H1 (cell line): ENCODE data around the gene ARHGEF7. TPM values are rescaled to one million over a fixed set of nuclear protein-coding genes. Genes with fewer than 3 reads are reported as not detected.
"Not testable (repeated sequence)": the region's sequence is repeated elsewhere in the genome, so short reads cannot be mapped to it uniquely, and the experiment has no call there.

Experiments
- CTCF ChIA-PET: fragments of 300-600 bp; sonication (Branson Sonifier 250); formaldehyde crosslinking; loops from one replicate; lab custom pipeline; 2021; ENCODE audit not compliant: partially characterized antibody; lab: Charles Lee
- POLR2A ChIA-PET: fragments of 300-600 bp; sonication (Branson Sonifier 250); formaldehyde crosslinking; loops from one replicate; lab custom pipeline; 2021; ENCODE audit warnings: inconsistent platforms; ENCODE audit not compliant: partially characterized antibody; lab: Charles Lee
- DNase-seq, 2 experiments: peaks; one replicate each; pipeline versions ENCODE4 v3.0.0 to v3.0.0-alpha.2; 2010 to 2022; ENCODE audit warnings: low spot score in 2 of 2, low read depth in 1 of 2, mixed read lengths in 1 of 2
- FAIRE-seq: peaks from 2 replicates; lab custom pipeline; 2011; peaks lifted over from hg19 to GRCh38; lab: Jason Lieb, UNC
- H2AFZ ChIP-seq: 2 replicates; pipeline ENCODE4 v1.8.1; 2012; ENCODE audit warnings: low read length, inconsistent platforms
- H2AK5ac ChIP-seq: 2 replicates; pipeline ENCODE4 v1.6.1; 2013; ENCODE audit warnings: low read depth, low read length
- H2BK120ac ChIP-seq: replicated peaks from 2 replicates; pipeline ENCODE3; 2013; ENCODE audit warnings: low read depth, low read length, inconsistent platforms
- H2BK12ac ChIP-seq: 2 replicates; pipeline ENCODE4 v1.6.1; 2013; ENCODE audit warnings: low read depth, low read length
- H2BK15ac ChIP-seq: 2 replicates; pipeline ENCODE4 v1.6.1; 2013; ENCODE audit warnings: low read length
- H2BK20ac ChIP-seq: 2 replicates; pipeline ENCODE4 v1.6.1; 2013; ENCODE audit warnings: low read length
- H2BK5ac ChIP-seq: 2 replicates; pipeline ENCODE4 v1.6.1; 2013; ENCODE audit warnings: low read depth, low read length
- H3K14ac ChIP-seq: 2 replicates; pipeline ENCODE4 v1.6.1; 2013; ENCODE audit warnings: inconsistent platforms; ENCODE audit not compliant: insufficient read length
- H3K18ac ChIP-seq: 2 replicates; pipeline ENCODE4 v1.6.1; 2013; ENCODE audit warnings: low read length; ENCODE audit errors: extremely low read depth
- H3K23ac ChIP-seq: 2 replicates; pipeline ENCODE4 v1.6.1; 2013; ENCODE audit warnings: inconsistent platforms; ENCODE audit not compliant: insufficient read length
- H3K23me2 ChIP-seq: 2 replicates; pipeline ENCODE4 v1.6.1; 2013; ENCODE audit warnings: low read depth, low read length
- H3K27ac ChIP-seq: 2 replicates; pipeline ENCODE4 v1.6.1; 2011; ENCODE audit warnings: low read depth, low read length, inconsistent platforms
- H3K27me3 ChIP-seq, 4 experiments: replicated peaks in 1 of 4; 1 replicate in 1 of 4; 2 replicates in 3 of 4; pipeline versions ENCODE4 v1.6.1 to v1.8.1; 2011 to 2013; ENCODE audit warnings: low read length in 3 of 4, mild to moderate bottlenecking in 3 of 4, inconsistent platforms in 2 of 4, mixed read lengths in 2 of 4, moderate library complexity in 1 of 4; ENCODE audit not compliant: control insufficient read depth in 3 of 4, insufficient read depth in 3 of 4; ENCODE audit errors: extremely low read depth in 1 of 4
- H3K36me3 ChIP-seq, 4 experiments: 2 replicates each; pipeline versions ENCODE4 v1.6.1 to v1.8.1; 2011 to 2013; ENCODE audit warnings: mild to moderate bottlenecking in 4 of 4, low read length in 3 of 4, moderate library complexity in 2 of 4, control low read depth in 1 of 4, inconsistent platforms in 1 of 4; ENCODE audit not compliant: insufficient read depth in 4 of 4, control insufficient read depth in 2 of 4
- H3K4ac ChIP-seq: replicated peaks from 2 replicates; pipeline ENCODE3; 2013; ENCODE audit warnings: low read length, low read depth, mixed read lengths, inconsistent platforms; ENCODE audit not compliant: insufficient read length
- H3K4me1 ChIP-seq, 4 experiments: replicated peaks in 1 of 4; 1 replicate in 1 of 4; 2 replicates in 3 of 4; pipeline versions ENCODE4 v1.6.1 to v1.8.1; 2011 to 2013; ENCODE audit warnings: low read length in 3 of 4, inconsistent platforms in 2 of 4, mixed read lengths in 1 of 4; ENCODE audit not compliant: insufficient read depth in 4 of 4, control insufficient read depth in 3 of 4
- H3K4me2 ChIP-seq, 2 experiments: 2 replicates each; pipeline versions ENCODE4 v1.6.1 to v1.8.1; 2011 to 2013; ENCODE audit warnings: low read depth in 2 of 2, low read length in 2 of 2, control low read depth in 1 of 2, inconsistent platforms in 1 of 2, mild to moderate bottlenecking in 1 of 2; ENCODE audit not compliant: insufficient read depth in 1 of 2
- H3K4me3 ChIP-seq, 4 experiments: fragments of 200-600, 300-600 bp in 1 of 4; sonication (generic), shearing (Covaris generic), sonication (Bioruptor Twin) in 1 of 4; 2 replicates each; pipeline versions ENCODE4 v1.5.1 to v1.8.1; 2011 to 2016; ENCODE audit warnings: low read length in 4 of 4, low read depth in 3 of 4, control low read depth in 2 of 4, inconsistent platforms in 2 of 4, mild to moderate bottlenecking in 2 of 4, mixed read lengths in 1 of 4, moderate library complexity in 1 of 4; ENCODE audit not compliant: insufficient read depth in 2 of 4; ENCODE audit errors: extremely low read depth in 1 of 4
- H3K56ac ChIP-seq: replicated peaks from 2 replicates; pipeline ENCODE3; 2013; ENCODE audit warnings: low read depth, mild to moderate bottlenecking, mixed read lengths, low read length, inconsistent platforms; ENCODE audit not compliant: insufficient read length
- H3K79me1 ChIP-seq: 2 replicates; pipeline ENCODE4 v1.6.1; 2013; ENCODE audit warnings: low read depth, low read length, control low read depth
- H3K79me2 ChIP-seq, 2 experiments: 2 replicates each; pipeline versions ENCODE4 v1.6.1 to v1.8.1; 2012 to 2013; ENCODE audit warnings: low read length in 2 of 2, mild to moderate bottlenecking in 2 of 2, inconsistent platforms in 1 of 2; ENCODE audit not compliant: insufficient read depth in 2 of 2, control insufficient read depth in 1 of 2
- H3K9ac ChIP-seq, 4 experiments: replicated peaks in 1 of 4; 1 replicate in 1 of 4; 2 replicates in 3 of 4; pipeline versions ENCODE4 v1.6.1 to v1.8.1; 2011 to 2013; ENCODE audit warnings: low read depth in 3 of 4, low read length in 3 of 4, control low read depth in 2 of 4, mild to moderate bottlenecking in 2 of 4, moderate library complexity in 2 of 4, inconsistent platforms in 1 of 4; ENCODE audit errors: extremely low read depth in 1 of 4
- H3K9me3 ChIP-seq, 2 experiments: 2 replicates each; pipeline versions ENCODE4 v1.6.1 to v1.8.1; 2012 to 2013; ENCODE audit warnings: mild to moderate bottlenecking in 2 of 2, moderate library complexity in 2 of 2, control low read depth in 1 of 2, inconsistent platforms in 1 of 2, low read depth in 1 of 2, low read length in 1 of 2, mixed read lengths in 1 of 2; ENCODE audit not compliant: insufficient read depth in 2 of 2
- H4K20me1 ChIP-seq, 2 experiments: replicated peaks in 1 of 2; 2 replicates each; pipeline versions ENCODE3 to v1.8.1; 2011 to 2013; ENCODE audit warnings: inconsistent platforms in 2 of 2, low read length in 2 of 2, mild to moderate bottlenecking in 1 of 2; ENCODE audit not compliant: insufficient read depth in 2 of 2, control insufficient read depth in 1 of 2
- H4K5ac ChIP-seq: 2 replicates; pipeline ENCODE4 v1.6.1; 2013; ENCODE audit warnings: low read length, low read depth, mixed read lengths, inconsistent platforms; ENCODE audit not compliant: insufficient read length
- H4K8ac ChIP-seq: 2 replicates; pipeline ENCODE4 v1.8.0; 2013; ENCODE audit warnings: mild to moderate bottlenecking, moderate library complexity, low read length, inconsistent platforms; ENCODE audit not compliant: insufficient read depth; ENCODE audit errors: extremely low read depth
- H4K91ac ChIP-seq: replicated peaks from 2 replicates; pipeline ENCODE3; 2013; ENCODE audit warnings: low read length, mixed read lengths, inconsistent platforms; ENCODE audit not compliant: insufficient read length
- CTCF ChIP-seq, 3 experiments: IDR thresholded peaks; 1 replicate in 2 of 3; 2 replicates in 1 of 3; pipeline versions ENCODE4 v1.5.1 to v1.6.1; 2011; ENCODE audit warnings: low read length in 3 of 3, mild to moderate bottlenecking in 3 of 3, inconsistent platforms in 2 of 3, low read depth in 1 of 3, moderate library complexity in 1 of 3; ENCODE audit not compliant: insufficient read depth in 1 of 3; ENCODE audit errors: control extremely low read depth in 1 of 3
- RAD21 ChIP-seq, 2 experiments: IDR thresholded peaks in 1 of 2; conservative IDR thresholded peaks in 1 of 2; 2 replicates each; pipeline ENCODE4 v1.6.1; 2011; ENCODE audit warnings: low read depth in 2 of 2, low read length in 2 of 2, improper control_type of control experiment in 1 of 2, inconsistent platforms in 1 of 2, mild to moderate bottlenecking in 1 of 2, moderate library complexity in 1 of 2
- WGBS, 2 experiments: shearing (Covaris generic) in 1 of 2; methylation state at CpG; one replicate each; pipeline versions ENCODE4 v1.1.6 to v1.1.7; 2013 to 2015; ENCODE audit warnings: low lambda C conversion rate in 2 of 2, mixed read lengths in 2 of 2, inconsistent platforms in 1 of 2, low coverage in 1 of 2, missing lambda C conversion rate in 1 of 2; ENCODE audit not compliant: insufficient replicate concordance in 2 of 2, insufficient coverage in 1 of 2, insufficient read length in 1 of 2; ENCODE audit errors: extremely low coverage in 1 of 2, missing lambda C conversion rate in 1 of 2; 5-methylcytosine and 5-hydroxymethylcytosine counted together
- polyA plus RNA-seq, 7 experiments: library from polyadenylated mRNA; depleted of rRNA in 3 of 7; stranded (reverse) in 5 of 7; unstranded in 2 of 7; fragments of >200 nt in 5 of 7; fragments of 200-250 nt in 2 of 7; gene quantifications; 1 replicate in 5 of 7; 2 replicates in 1 of 7; 4 replicates in 1 of 7; pipeline versions ENCODE4 v1.2.1 to v1.2.3, GENCODE V29; 2011 to 2013; ENCODE audit warnings: missing spikeins in 2 of 7, mixed read lengths in 2 of 7
- total RNA-seq: library from RNA; stranded (reverse); fragmentation: NEBNext Ultra II Directional; extraction: Animal tissue kit (Norgen Biotek cat#: 25700); gene quantifications from 2 replicates; pipeline ENCODE4 v1.2.1, GENCODE V29; 2021

The ARHGEF7 gene
- total and polyA plus RNA-seq, 2 of the 8 experiments (the other 6 are each of a cell fraction or from before 2014, with no cell fraction given) = 26.2 to 56.5 TPM

GRCh38 chr13:111071120-111071519 is 44.0 kb upstream of the ARHGEF7 start:
- CTCF ChIA-PET = interaction anchor here (1.0 to 1.3 kb wide), 3 partner anchors 46 to 178 kb away, joined by 3 to 4 read pairs (median 4); no protein-coding TSS in a partner anchor
- H4K5ac ChIP-seq = not testable (repeated sequence)

More at GRCh38 chr13:111071120-111071519, 44.0 kb upstream of the ARHGEF7 start:
- FAIRE-seq, H3K27ac ChIP-seq, H3K36me3 ChIP-seq, H3K4me2 ChIP-seq, H3K23me2 ChIP-seq, DNase-seq, H2BK5ac ChIP-seq, H3K4me1 ChIP-seq, POLR2A ChIA-PET, H4K91ac ChIP-seq, H2BK12ac ChIP-seq, H3K4ac ChIP-seq, H3K14ac ChIP-seq, H3K18ac ChIP-seq, H4K20me1 ChIP-seq, H2AK5ac ChIP-seq, H3K79me1 ChIP-seq, H4K8ac ChIP-seq, H3K56ac ChIP-seq, H3K79me2 ChIP-seq, H3K9ac ChIP-seq, H3K4me3 ChIP-seq, H2BK15ac ChIP-seq, H3K23ac ChIP-seq, H2BK20ac ChIP-seq, H2BK120ac ChIP-seq, H2AFZ ChIP-seq: not testable (repeated sequence)
- TF ChIP-seq RAD21 (IDR thresholded peaks at IDR 0.05 in 1 of 2, conservative IDR thresholded peaks at IDR 0.05 in 1 of 2; ENCODE audit: low read depth in 2 of 2, low read length in 2 of 2) = peak; percentile 14 to 43; a peak in 2 of 4 replicates
- TF ChIP-seq CTCF (IDR thresholded peaks at IDR 0.05; ENCODE audit: control extremely low read depth in 1 of 3, insufficient read depth in 1 of 3, low read depth in 1 of 3, low read length in 3 of 3) = peak in 2 of 3 experiments; percentile 5 to 29; a peak in 1 of 4 replicates
- peaks cover 0 to 13% (median 6%) of the 10 kb centered on the region in 4 experiments; a peak in 5 of 7 replicates for H3K27me3 ChIP-seq
- WGBS, 2 experiments = 85% methylated on average over 4 of the region's 4 CpGs; no CpG with 5 or more reads in 1 of the 2 experiments
- H3K9me3 ChIP-seq = peaks cover 6 to 15% of the 10 kb centered on the region in 2 experiments
